Neural crest cell (in vitro differentiated cells): ENCODE data around the gene PXDN. TPM values are rescaled to one million over a fixed set of nuclear protein-coding genes. Genes with fewer than 3 reads are reported as not detected.

Source experiments
- DNase-seq: peaks from one replicate; pipeline ENCODE4 v3.0.0; 2021; ENCODE audit warnings: low read depth, mixed read lengths, low spot score
- H3K27ac Mint-ChIP-seq: one replicate; pipeline ENCODE4 v1.8.0; 2021; ENCODE audit warnings: mild to moderate bottlenecking, mixed read lengths; ENCODE audit not compliant: unreplicated experiment
- H3K27me3 Mint-ChIP-seq: 2 replicates; pipeline ENCODE4 v1.8.0; 2021; ENCODE audit warnings: low read depth, mild to moderate bottlenecking, mixed read lengths
- H3K36me3 Mint-ChIP-seq: 2 replicates; pipeline ENCODE4 v1.8.0; 2021; ENCODE audit warnings: low read depth, mild to moderate bottlenecking, mixed read lengths
- H3K4me1 Mint-ChIP-seq: 2 replicates; pipeline ENCODE4 v1.8.0; 2021; ENCODE audit warnings: mixed read lengths
- H3K4me3 Mint-ChIP-seq: one replicate; pipeline ENCODE4 v1.8.0; 2021; ENCODE audit warnings: mild to moderate bottlenecking, mixed read lengths
- H3K9me3 Mint-ChIP-seq: 2 replicates; pipeline ENCODE4 v1.8.0; 2021; ENCODE audit warnings: mixed read lengths
- CTCF ChIP-seq: fragments of 200-600 bp; sonication (generic); conservative IDR thresholded peaks from 2 replicates; pipeline ENCODE4 v1.5.0; 2021; ENCODE audit warnings: antibody characterized with exemption, mild to moderate bottlenecking
- total RNA-seq: library from RNA; stranded (reverse); gene quantifications from 2 replicates; pipeline ENCODE4 v1.2.1, GENCODE V29; 2021

PXDN gene
- total RNA-seq, 1 donor from 2014 or later, result 218 TPM

- H3K27ac Mint-ChIP-seq, result no peak overlapping the region
- no peaks in the 10 kb centered on the region for H3K4me1 Mint-ChIP-seq
- no peaks in the 10 kb centered on the region for H3K36me3 Mint-ChIP-seq
- no peaks in the 10 kb centered on the region for H3K27me3 Mint-ChIP-seq
- no peaks in the 10 kb centered on the region for H3K9me3 Mint-ChIP-seq
- TF ChIP-seq CTCF, result no peak
- DNase-seq, result no peak
- H3K4me3 Mint-ChIP-seq, result no peak overlapping the region
These were observed 28.4 kb upstream of the PXDN start for GRCh38 chr2:1772471-1773267.

GRCh38 chr2:1771626-1772280, 27.4 kb upstream of the PXDN start:
- Mint-ChIP-seq H3K4me3 (no peak overlapping the region), H3K27ac (no peak overlapping the region), H3K36me3 (no peaks in the 10 kb centered on the region), H3K27me3 (no peaks in the 10 kb centered on the region), H3K9me3 (no peaks in the 10 kb centered on the region), H3K4me1 (peaks cover 4% of the 10 kb centered on the region)
- no peak for TF ChIP-seq CTCF
- no peak for DNase-seq

GRCh38 chr2:1770566-1771380, 26.5 kb upstream of the PXDN start:
- no peak for DNase-seq
- H3K27me3 Mint-ChIP-seq, result no peaks in the 10 kb centered on the region
- H3K4me3 Mint-ChIP-seq, result no peak overlapping the region
- H3K9me3 Mint-ChIP-seq, result no peaks in the 10 kb centered on the region
- peaks cover 4% of the 10 kb centered on the region for H3K4me1 Mint-ChIP-seq
- H3K36me3 Mint-ChIP-seq, result no peaks in the 10 kb centered on the region
- TF ChIP-seq CTCF, result no peak
- H3K27ac Mint-ChIP-seq, result no peak overlapping the region

- Mint-ChIP-seq H3K4me1 (peaks cover 4% of the 10 kb centered on the region), H3K36me3 (no peaks in the 10 kb centered on the region)
- peak; percentile 88 for TF ChIP-seq CTCF
These were observed 25.5 kb upstream of the PXDN start for GRCh38 chr2:1769703-1770422.

More at GRCh38 chr2:1769703-1770422, 25.5 kb upstream of the PXDN start:
- Mint-ChIP-seq H3K9me3 (no peaks in the 10 kb centered on the region), H3K27ac (no peak overlapping the region), H3K27me3 (no peaks in the 10 kb centered on the region), H3K4me3 (no peak overlapping the region)
- DNase-seq, result peak; percentile 54
